H9 (cell line): ENCODE measurements around the gene CEBPE. TPM values are rescaled to one million over a fixed set of nuclear protein-coding genes. Genes with fewer than 3 reads are reported as not detected.

Source experiments
- DNase-seq: peaks from one replicate; pipeline ENCODE4 v3.0.0-alpha.2; 2017
- H2AFZ ChIP-seq: one replicate; pipeline ENCODE4 v1.6.1; 2013; ENCODE audit warnings: mild to moderate bottlenecking, low read length, control low read depth, moderate library complexity
- H2AK5ac ChIP-seq: 2 replicates; pipeline ENCODE4 v1.6.1; 2013; ENCODE audit warnings: low read length, control low read depth, mixed read lengths; ENCODE audit not compliant: insufficient read length
- H2BK120ac ChIP-seq: one replicate; pipeline ENCODE4 v1.6.1; 2013; ENCODE audit warnings: low read depth, mild to moderate bottlenecking, low read length, control low read depth, inconsistent platforms; ENCODE audit not compliant: poor library complexity, severe bottlenecking
- H2BK12ac ChIP-seq: 2 replicates; pipeline ENCODE4 v1.6.1; 2013; ENCODE audit warnings: low read length, control low read depth, mixed read lengths, low read depth; ENCODE audit not compliant: insufficient read length
- H2BK15ac ChIP-seq: 2 replicates; pipeline ENCODE4 v1.6.1; 2013; ENCODE audit warnings: low read depth, low read length, control low read depth
- H2BK20ac ChIP-seq: one replicate; pipeline ENCODE4 v1.6.1; 2013; ENCODE audit warnings: low read depth, mild to moderate bottlenecking, low read length, control low read depth, inconsistent platforms; ENCODE audit not compliant: poor library complexity, severe bottlenecking
- H2BK5ac ChIP-seq: 2 replicates; pipeline ENCODE4 v1.6.1; 2013; ENCODE audit warnings: low read length, control low read depth, mixed read lengths; ENCODE audit not compliant: insufficient read length
- H3K14ac ChIP-seq: 2 replicates; pipeline ENCODE4 v1.6.1; 2013; ENCODE audit warnings: low read length, control low read depth; ENCODE audit not compliant: insufficient read depth
- H3K18ac ChIP-seq: 2 replicates; pipeline ENCODE4 v1.6.1; 2013; ENCODE audit warnings: low read depth, mild to moderate bottlenecking, mixed read lengths, low read length, control low read depth; ENCODE audit not compliant: insufficient read length
- H3K23ac ChIP-seq: 2 replicates; pipeline ENCODE4 v1.6.1; 2013; ENCODE audit warnings: low read length, control low read depth, mixed read lengths, low read depth; ENCODE audit not compliant: insufficient read length
- H3K23me2 ChIP-seq: 2 replicates; pipeline ENCODE4 v1.6.1; 2013; ENCODE audit warnings: low read depth, mild to moderate bottlenecking, mixed read lengths, low read length, control low read depth; ENCODE audit not compliant: insufficient read length, poor library complexity, severe bottlenecking
- H3K27ac ChIP-seq: 2 replicates; pipeline ENCODE4 v1.5.1; 2013; ENCODE audit warnings: low read length, control low read depth, mixed read lengths, low read depth; ENCODE audit not compliant: insufficient read length
- H3K27me3 ChIP-seq: 2 replicates; pipeline ENCODE4 v1.6.1; 2013; ENCODE audit warnings: low read length, control low read depth, inconsistent platforms; ENCODE audit not compliant: insufficient read depth
- H3K4ac ChIP-seq: 2 replicates; pipeline ENCODE4 v1.6.1; 2013; ENCODE audit warnings: low read depth, mild to moderate bottlenecking, control low read depth, inconsistent platforms, low read length, moderate library complexity
- H3K4me1 ChIP-seq: 2 replicates; pipeline ENCODE4 v1.6.1; 2013; ENCODE audit warnings: low read length, control low read depth, inconsistent platforms; ENCODE audit not compliant: insufficient read depth
- H3K4me2 ChIP-seq: 2 replicates; pipeline ENCODE4 v1.6.1; 2013; ENCODE audit warnings: low read length, control low read depth, mixed read lengths; ENCODE audit not compliant: insufficient read length, insufficient read depth
- H3K56ac ChIP-seq: 2 replicates; pipeline ENCODE4 v1.6.1; 2013; ENCODE audit warnings: low read depth, mild to moderate bottlenecking, mixed read lengths, low read length, control low read depth; ENCODE audit not compliant: insufficient read length
- H3K79me1 ChIP-seq: 2 replicates; pipeline ENCODE4 v1.6.1; 2013; ENCODE audit warnings: low read depth, mild to moderate bottlenecking, moderate library complexity, low read length, control low read depth, inconsistent platforms; ENCODE audit not compliant: insufficient read depth, poor library complexity, severe bottlenecking
- H3K79me2 ChIP-seq: 2 replicates; pipeline ENCODE4 v1.6.1; 2013; ENCODE audit warnings: low read length, control low read depth, inconsistent platforms; ENCODE audit not compliant: insufficient read depth
- H3K9ac ChIP-seq: 2 replicates; pipeline ENCODE4 v1.6.1; 2013; ENCODE audit warnings: low read length, control low read depth, mixed read lengths; ENCODE audit not compliant: insufficient read length; ENCODE audit errors: extremely low read depth
- H3K9me3 ChIP-seq: one replicate; pipeline ENCODE4 v1.6.1; 2013; ENCODE audit warnings: low read depth, low read length, inconsistent platforms; ENCODE audit not compliant: control insufficient read depth
- H3T11ph ChIP-seq: one replicate; pipeline ENCODE4 v1.6.1; 2013; ENCODE audit warnings: mild to moderate bottlenecking, low read length, control low read depth, inconsistent platforms
- H4K20me1 ChIP-seq: one replicate; pipeline ENCODE4 v1.6.1; 2013; ENCODE audit not compliant: control insufficient read depth, insufficient read length, insufficient read depth
- H4K5ac ChIP-seq: 2 replicates; pipeline ENCODE4 v1.6.1; 2013; ENCODE audit warnings: low read depth, mild to moderate bottlenecking, mixed read lengths, low read length, control low read depth; ENCODE audit not compliant: insufficient read length
- H4K8ac ChIP-seq: replicated peaks from 2 replicates; pipeline ENCODE4 v1.6.1; 2013; ENCODE audit warnings: low read length, control low read depth, mixed read lengths, low read depth; ENCODE audit not compliant: insufficient read length
- H4K91ac ChIP-seq: 2 replicates; pipeline ENCODE4 v1.6.1; 2013; ENCODE audit warnings: low read depth, mild to moderate bottlenecking, moderate library complexity, mixed read lengths, low read length, control low read depth; ENCODE audit not compliant: insufficient read length
- H3K27ac Mint-ChIP-seq, 3 experiments: 2 replicates in 2 of 3; 3 replicates in 1 of 3; pipeline ENCODE4 v1.8.0; 2020 to 2021; ENCODE audit warnings: mixed read lengths in 3 of 3, mild to moderate bottlenecking in 1 of 3, moderate library complexity in 1 of 3
- H3K27me3 Mint-ChIP-seq: 2 replicates; pipeline ENCODE4 v1.8.0; 2021; ENCODE audit warnings: low read depth, mild to moderate bottlenecking, moderate library complexity, mixed read lengths
- H3K36me3 Mint-ChIP-seq, 3 experiments: 2 replicates in 2 of 3; 3 replicates in 1 of 3; pipeline ENCODE4 v1.8.0; 2020 to 2021; ENCODE audit warnings: low read depth in 3 of 3, mixed read lengths in 3 of 3; ENCODE audit not compliant: insufficient read depth in 1 of 3
- H3K4me1 Mint-ChIP-seq, 2 experiments: 2 replicates each; pipeline ENCODE4 v1.8.0; 2020; ENCODE audit warnings: mixed read lengths in 2 of 2
- H3K4me3 Mint-ChIP-seq, 2 experiments: 2 replicates in 1 of 2; 3 replicates in 1 of 2; pipeline ENCODE4 v1.8.0; 2020 to 2021; ENCODE audit warnings: mild to moderate bottlenecking in 2 of 2, mixed read lengths in 2 of 2, moderate library complexity in 1 of 2
- H3K9me3 Mint-ChIP-seq, 2 experiments: 2 replicates in 1 of 2; 3 replicates in 1 of 2; pipeline ENCODE4 v1.8.0; 2020; ENCODE audit warnings: mild to moderate bottlenecking in 2 of 2, mixed read lengths in 2 of 2, moderate library complexity in 1 of 2
- CTCF ChIP-seq: fragments of 200-600 bp; sonication (generic); conservative IDR thresholded peaks from 3 replicates; pipeline ENCODE4 v1.8.0; 2021; ENCODE audit warnings: antibody characterized with exemption, mild to moderate bottlenecking
- WGBS: extraction: QIAGEN DNeasy Blood & Tissue Kit; methylation state at CpG from one replicate; pipeline ENCODE4 v1.1.7; 2013; ENCODE audit warnings: missing lambda C conversion rate, low lambda C conversion rate, mixed read lengths; ENCODE audit not compliant: insufficient read length; ENCODE audit errors: extremely low coverage; 5-methylcytosine and 5-hydroxymethylcytosine counted together
- total RNA-seq: library from RNA; stranded (reverse); gene quantifications from 2 replicates; pipeline ENCODE4 v1.2.1, GENCODE V29; 2021

CEBPE gene
- total RNA-seq, 1 experiment from 2014 or later = not detected

DNA sequence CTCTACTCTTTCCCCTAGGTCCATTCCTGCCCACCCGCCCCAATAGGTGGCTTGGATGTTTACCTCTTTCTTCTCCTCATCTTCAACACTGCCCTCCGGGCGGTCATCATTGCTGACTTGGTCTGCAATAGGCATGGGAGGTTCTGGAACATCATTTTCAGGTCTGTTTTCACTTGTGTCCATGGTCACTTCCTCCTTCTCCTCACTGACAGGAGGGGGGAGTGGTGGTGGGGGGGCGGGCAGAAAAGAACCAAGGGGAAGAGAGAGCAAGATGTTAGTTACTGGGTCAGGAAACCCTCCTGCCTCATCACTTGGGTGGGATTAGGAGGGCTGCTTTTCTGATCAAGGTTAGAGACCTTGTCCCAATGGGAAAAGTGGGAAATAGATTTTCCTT lies 49.6 kb downstream of the CEBPE start:
- Histone ChIP-seq H3K23ac (no peak overlapping the region), H3K4me2 (no peak overlapping the region), H3K14ac (no peak overlapping the region), H3K27ac (no peak overlapping the region), H3K23me2 (peaks cover 12% of the 10 kb centered on the region), H2AFZ (no peak overlapping the region), H2BK120ac (no peak overlapping the region), H3K4me1 (0 out of 2 replicates have a peak, but pooled peaks cover 3% of the 10 kb centered on the region), H3K79me1 (peaks cover 17% of the 10 kb centered on the region), H4K5ac (no peak overlapping the region), H2BK15ac (no peak overlapping the region), H3K9me3 (no peaks in the 10 kb centered on the region), H4K91ac (no peak overlapping the region), H3K18ac (no peak overlapping the region), H2BK20ac (no peak overlapping the region), H2BK12ac (no peak overlapping the region), H3T11ph (no peak overlapping the region), H4K20me1 (peaks cover 3% of the 10 kb centered on the region), H3K27me3 (no peaks in the 10 kb centered on the region), H3K79me2 (peaks cover 5% of the 10 kb centered on the region; the same call in 1 of the 2 replicates), H3K9ac (no peak overlapping the region), H2AK5ac (no peak overlapping the region), H4K8ac (no peak overlapping the region), H3K56ac (no peak overlapping the region), H2BK5ac (no peak overlapping the region), H3K4ac (no peak overlapping the region)
- H3K27ac Mint-ChIP-seq = peak overlapping the region; percentile 65 to 95 (median 89); a peak in 6 of 7 replicates
- no peak for TF ChIP-seq CTCF
- no peaks in the 10 kb centered on the region for H3K9me3 Mint-ChIP-seq
- H3K36me3 Mint-ChIP-seq = peaks cover 38 to 83% (median 72%) of the 10 kb centered on the region in 3 experiments; a peak in 6 of 7 replicates
- H3K27me3 Mint-ChIP-seq = no peaks in the 10 kb centered on the region; the same call in 1 of the 2 replicates
- peaks cover 35 to 52% of the 10 kb centered on the region in 2 experiments for H3K4me1 Mint-ChIP-seq
- no peak for DNase-seq
- H3K4me3 Mint-ChIP-seq = peak overlapping the region; percentile 54 to 87
- WGBS = no CpG with 5 or more reads among the region's 4 CpGs
